ENCODE measurements around the gene USB1. TPM values are rescaled to one million over a fixed set of nuclear protein-coding genes. Genes with fewer than 3 reads are reported as not detected.

The USB1 gene
- total and polyA plus RNA-seq, 7 experiments from 2014 or later, result 26.8 to 50.8 (median 28.9) TPM

DNA sequence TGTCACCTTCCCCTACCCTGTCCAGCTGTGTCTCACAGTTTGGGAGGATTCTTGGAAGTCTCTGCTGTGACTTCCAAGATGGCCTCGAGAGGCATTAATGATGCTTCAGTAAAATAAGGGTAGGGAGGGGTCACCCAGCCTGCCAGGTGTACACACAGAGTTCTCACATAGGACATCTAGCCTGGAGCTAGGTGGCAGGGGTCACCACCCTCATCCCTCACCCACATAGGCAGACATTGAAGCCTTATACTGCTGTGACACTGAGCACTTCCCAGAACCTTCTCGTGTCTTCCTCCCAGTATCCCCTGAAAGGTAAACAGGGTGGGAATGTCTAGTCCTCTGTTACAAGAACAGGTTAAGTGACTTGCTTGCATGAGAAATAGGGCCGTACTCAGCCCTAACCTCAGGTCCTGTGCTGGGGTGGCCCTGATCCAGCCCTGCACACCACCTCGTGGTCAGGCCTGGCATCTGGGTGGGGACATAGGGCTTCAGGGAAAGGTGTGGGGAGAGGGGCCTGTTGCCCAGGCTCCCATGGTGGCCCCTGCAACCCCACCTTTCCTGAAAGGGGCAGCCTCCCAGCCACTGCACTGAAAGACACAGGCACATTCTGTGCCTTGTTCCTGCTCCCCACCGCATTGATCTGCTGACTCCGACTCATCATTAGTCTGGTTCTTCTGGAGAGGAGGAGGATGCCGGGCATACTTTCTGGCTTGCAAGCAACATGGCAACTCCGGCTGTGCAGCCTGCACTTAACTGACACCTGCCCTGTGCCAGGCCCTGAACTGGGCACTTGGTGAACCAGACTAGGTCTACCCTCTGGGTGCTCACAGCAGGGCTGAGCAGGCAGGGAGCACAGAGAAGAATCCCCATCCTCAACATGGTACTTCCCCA, 20.7 kb downstream of the USB1 start:
- ChIA-PET POLR2A (no interaction called here), CTCF (interaction anchor here (0.5 kb wide), 1 partner anchor 35 kb away, joined by 9 read pairs; no protein-coding TSS in a partner anchor)
- no peak overlapping the region for H3K4me3 ChIP-seq (ENCODE audit: low read length)
- peaks cover 9 to 15% of the 10 kb centered on the region in 2 donors for H3K4me1 ChIP-seq (ENCODE audit: control insufficient read depth in 2 of 2, insufficient read depth in 2 of 2, low read length in 2 of 2)
- Mint-ChIP-seq H3K4me3 (no peak overlapping the region), H3K36me3 (peaks cover 0 to 5% (median 0%) of the 10 kb centered on the region in 5 donors), H3K4me1 (peaks cover 11 to 24% (median 18%) of the 10 kb centered on the region in 7 donors), H3K9me3 (no peaks in the 10 kb centered on the region), H3K27ac (peak overlapping the region in 3 of 9 donors; percentile 22 to 73 (median 66)), H3K27me3 (peaks cover 0 to 22% (median 0%) of the 10 kb centered on the region in 5 donors)
- ATAC-seq (no peak), DNase-seq (no peak)
- H3K36me3 ChIP-seq (ENCODE audit: control insufficient read depth in 2 of 3, insufficient read depth in 3 of 3, low read length in 3 of 3), result peaks cover 0 to 19% (median 0%) of the 10 kb centered on the region in 3 experiments
- no peaks in the 10 kb centered on the region for H3K27me3 ChIP-seq (ENCODE audit: control insufficient read depth in 2 of 2, insufficient read depth in 2 of 2, low read length in 2 of 2)
- no peaks in the 10 kb centered on the region for H3K9me3 ChIP-seq (ENCODE audit: control insufficient read depth in 2 of 3, low read length in 3 of 3)
- intact Hi-C loops (cut with micrococcal nuclease), result loop anchor here (5.0 to 10.0 kb wide), 2 partner anchors 230 to 613 kb away; no protein-coding TSS in a partner anchor
- H3K27ac ChIP-seq (ENCODE audit: low read depth, low read length), result no peak overlapping the region

GRCh38 chr16:58022601-58023371, 21.6 kb downstream of the USB1 start:
- H3K36me3 ChIP-seq (ENCODE audit: control insufficient read depth in 2 of 3, insufficient read depth in 3 of 3, low read length in 3 of 3), result peaks cover 0 to 10% (median 0%) of the 10 kb centered on the region in 3 experiments
- H3K4me1 ChIP-seq (ENCODE audit: control insufficient read depth in 2 of 2, insufficient read depth in 2 of 2, low read length in 2 of 2), result peaks cover 9 to 15% of the 10 kb centered on the region in 2 donors
- H3K27me3 ChIP-seq (ENCODE audit: control insufficient read depth in 2 of 2, insufficient read depth in 2 of 2, low read length in 2 of 2), result no peaks in the 10 kb centered on the region
- DNase-seq (no peak), ATAC-seq (no peak)
- Mint-ChIP-seq H3K36me3 (peaks cover 0 to 5% (median 0%) of the 10 kb centered on the region in 5 donors), H3K27ac (peak overlapping the region in 1 of 9 donors; percentile 73), H3K4me3 (peak overlapping the region in 2 of 10 donors; percentile 9 to 51), H3K27me3 (peaks cover 0 to 22% (median 0%) of the 10 kb centered on the region in 5 donors), H3K4me1 (peaks cover 11 to 24% (median 18%) of the 10 kb centered on the region in 7 donors), H3K9me3 (no peaks in the 10 kb centered on the region)
- no peak overlapping the region for H3K27ac ChIP-seq (ENCODE audit: low read depth, low read length)
- H3K4me3 ChIP-seq (ENCODE audit: low read length), result no peak overlapping the region
- ChIA-PET POLR2A (no interaction called here), CTCF (interaction anchor here (1.1 to 1.4 kb wide), 3 partner anchors 12 to 87 kb away, joined by 4 to 5 read pairs (median 4); no protein-coding TSS in a partner anchor)
- no peaks in the 10 kb centered on the region for H3K9me3 ChIP-seq (ENCODE audit: control insufficient read depth in 2 of 3, low read length in 3 of 3)
- intact Hi-C loops (cut with micrococcal nuclease), result loop anchor here (5.0 to 10.0 kb wide), 2 partner anchors 230 to 612 kb away; no protein-coding TSS in a partner anchor

DNA sequence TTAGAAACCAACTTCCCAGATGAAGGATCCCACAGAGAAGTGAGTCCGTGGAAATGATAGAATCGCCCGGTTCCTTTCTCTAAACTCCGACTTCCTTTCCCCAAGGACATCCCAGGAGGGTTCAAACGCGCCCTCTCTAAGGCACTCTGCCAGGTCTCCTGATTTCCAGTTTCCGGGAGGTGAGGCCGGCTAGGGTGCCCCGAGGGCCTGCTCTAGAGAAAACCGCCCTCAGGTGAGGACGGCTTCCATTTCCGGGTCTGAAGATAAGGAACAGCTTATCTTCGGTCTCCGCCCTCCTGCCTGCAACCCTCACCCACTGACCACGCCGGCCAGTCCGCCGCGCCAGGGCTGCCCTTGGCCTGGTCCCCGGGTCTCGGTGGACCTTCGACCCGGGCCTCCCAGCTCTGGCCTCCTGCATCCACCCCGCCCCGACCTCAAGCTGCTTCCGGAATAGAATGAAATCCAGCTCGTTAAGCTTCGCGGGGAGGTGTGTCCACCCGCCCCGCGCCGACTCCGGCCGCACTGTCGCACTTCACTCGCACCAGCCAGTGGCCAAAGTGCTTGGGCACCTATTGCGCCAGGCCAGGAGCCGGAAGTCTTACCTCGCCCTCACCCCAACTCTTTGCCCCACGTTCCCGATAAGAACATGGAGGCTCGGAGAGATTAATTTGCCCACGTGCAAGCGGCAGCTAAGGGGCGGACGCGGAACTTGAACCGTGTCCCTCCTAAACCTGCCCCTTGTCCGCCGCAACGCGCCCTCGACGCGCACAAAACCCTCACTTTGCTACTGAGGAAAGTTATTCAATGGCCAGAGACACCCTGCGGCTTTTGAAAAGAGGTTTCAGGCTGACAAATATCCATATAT, 23.5 kb downstream of the USB1 start:
- H3K9me3 Mint-ChIP-seq, result peaks cover 0 to 1% (median 0%) of the 10 kb centered on the region in 11 donors
- ATAC-seq (no peak), DNase-seq (peak in 4 of 9 donors; percentile 22 to 29 (median 26))
- no peaks in the 10 kb centered on the region for H3K27me3 ChIP-seq (ENCODE audit: control insufficient read depth in 2 of 2, insufficient read depth in 2 of 2, low read length in 2 of 2)
- peaks cover 9 to 15% of the 10 kb centered on the region in 2 donors for H3K4me1 ChIP-seq (ENCODE audit: control insufficient read depth in 2 of 2, insufficient read depth in 2 of 2, low read length in 2 of 2)
- intact Hi-C loops (cut with micrococcal nuclease), result loop anchor here (1.0 to 10.0 kb wide), 7 partner anchors 23 to 610 kb away; partner anchors contain the start of genes CFAP20 (in 2 of the 2), USB1 (in 2 of the 2) and CNOT1 (in 1 of the 2)
- peak overlapping the region; percentile 73 to 90 (median 84) for H3K27ac Mint-ChIP-seq
- no peak overlapping the region for H3K27ac ChIP-seq (ENCODE audit: low read depth, low read length)
- peaks cover 0 to 39% (median under 1%) of the 10 kb centered on the region in 5 donors for H3K27me3 Mint-ChIP-seq
- H3K36me3 ChIP-seq (ENCODE audit: control insufficient read depth in 2 of 3, insufficient read depth in 3 of 3, low read length in 3 of 3), result no peaks in the 10 kb centered on the region
- no peaks in the 10 kb centered on the region for H3K9me3 ChIP-seq (ENCODE audit: control insufficient read depth in 2 of 3, low read length in 3 of 3)
- POLR2A ChIA-PET, result interaction anchor here (1.2 kb wide), 1 partner anchor 24 kb away, joined by 3 read pairs; the partner anchor contains the start of gene USB1
- peak overlapping the region; percentile 78 for H3K4me3 ChIP-seq (ENCODE audit: low read length)
- peaks cover 11 to 24% (median 18%) of the 10 kb centered on the region in 7 donors for H3K4me1 Mint-ChIP-seq
- H3K4me3 Mint-ChIP-seq, result peak overlapping the region; percentile 90 to 95 (median 93)
- CTCF ChIA-PET, result interaction anchor here (0.6 to 1.3 kb wide), 6 partner anchors 9 to 288 kb away, joined by 3 to 5 read pairs (median 4); partner anchors contain the start of gene CFAP20
- H3K36me3 Mint-ChIP-seq, result peaks cover 0 to 5% (median 0%) of the 10 kb centered on the region in 5 donors

- no peak within 1 kb of the TSS for H3K27ac ChIP-seq (ENCODE audit: low read depth, low read length)
- intact Hi-C loops (cut with micrococcal nuclease), result loop anchor here (1.0 to 10.0 kb wide), 5 partner anchors 24 to 609 kb away; partner anchors contain the start of genes CFAP20 (in 2 of the 2) and USB1 (in 2 of the 2)
- H3K9me3 Mint-ChIP-seq, result peaks cover 0 to 1% (median 0%) of the 10 kb centered on the region in 11 donors
- H3K4me3 Mint-ChIP-seq, result peak within 1 kb of the TSS; percentile 90 to 95 (median 93)
- H3K27me3 ChIP-seq (ENCODE audit: control insufficient read depth in 2 of 2, insufficient read depth in 2 of 2, low read length in 2 of 2), result no peaks in the 10 kb centered on the region
- H3K36me3 Mint-ChIP-seq, result peaks cover 0 to 3% (median 0%) of the 10 kb centered on the region in 5 donors
- H3K27me3 Mint-ChIP-seq, result peaks cover 0 to 39% (median 3%) of the 10 kb centered on the region in 5 donors
- POLR2A ChIA-PET, result interaction anchor here (1.2 kb wide), 1 partner anchor 24 kb away, joined by 3 read pairs; the partner anchor contains the start of gene USB1
- H3K36me3 ChIP-seq (ENCODE audit: control insufficient read depth in 2 of 3, insufficient read depth in 3 of 3, low read length in 3 of 3), result no peaks in the 10 kb centered on the region
- ATAC-seq (peak; percentile 76), DNase-seq (peak; percentile 27 to 74 (median 43))
- CTCF ChIA-PET, result interaction anchor here (0.6 to 1.0 kb wide), 5 partner anchors 96 to 289 kb away, joined by 3 to 4 read pairs (median 3); partner anchors contain the start of gene CFAP20
- H3K27ac Mint-ChIP-seq, result peak within 1 kb of the TSS; percentile 73 to 90 (median 84)
- H3K9me3 ChIP-seq (ENCODE audit: control insufficient read depth in 2 of 3, low read length in 3 of 3), result no peaks in the 10 kb centered on the region
- peaks cover 8 to 9% of the 10 kb centered on the region in 2 donors for H3K4me1 ChIP-seq (ENCODE audit: control insufficient read depth in 2 of 2, insufficient read depth in 2 of 2, low read length in 2 of 2)
- H3K4me3 ChIP-seq (ENCODE audit: low read length), result peak within 1 kb of the TSS; percentile 78
- H3K4me1 Mint-ChIP-seq, result peaks cover 6 to 18% (median 12%) of the 10 kb centered on the region in 7 donors
These were observed 24.3 kb downstream of the USB1 start, which contains the start of gene MMP15 for GRCh38 chr16:58025351-58026138. MMP15 (plus strand) TSS chr16:58025754; CDS start chr16:58026351, 597 bp downstream.

GRCh38 chr16:58026139-58026704, 25.0 kb downstream of the USB1 start:
- Histone ChIP-seq H3K27me3 (ENCODE audit: control insufficient read depth in 2 of 2, insufficient read depth in 2 of 2, low read length in 2 of 2) (no peaks in the 10 kb centered on the region), H3K36me3 (ENCODE audit: control insufficient read depth in 2 of 3, insufficient read depth in 3 of 3, low read length in 3 of 3) (no peaks in the 10 kb centered on the region), H3K4me1 (ENCODE audit: control insufficient read depth in 2 of 2, insufficient read depth in 2 of 2, low read length in 2 of 2) (peaks cover 4 to 9% of the 10 kb centered on the region in 2 donors), H3K4me3 (ENCODE audit: low read length) (peak overlapping the region; percentile 78), H3K9me3 (ENCODE audit: control insufficient read depth in 2 of 3, low read length in 3 of 3) (no peaks in the 10 kb centered on the region), H3K27ac (ENCODE audit: low read depth, low read length) (no peak overlapping the region)
- no peaks in the 10 kb centered on the region for H3K36me3 Mint-ChIP-seq
- intact Hi-C loops (cut with micrococcal nuclease), result loop anchor here in 1 of 2 donors (10.0 kb wide), 1 partner anchor 609 kb away; no protein-coding TSS in a partner anchor
- H3K4me3 Mint-ChIP-seq, result peak overlapping the region; percentile 18 to 93 (median 59)
- no peak for ATAC-seq
- H3K27ac Mint-ChIP-seq, result no peak overlapping the region
- H3K9me3 Mint-ChIP-seq, result peaks cover 0 to 1% (median 0%) of the 10 kb centered on the region in 11 donors
- POLR2A ChIA-PET, result no interaction called here
- DNase-seq, result peak in 1 of 9 donors; percentile 11
- H3K4me1 Mint-ChIP-seq, result peaks cover 0 to 14% (median 9%) of the 10 kb centered on the region in 7 donors
- CTCF ChIA-PET, result interaction anchor here (0.7 to 1.0 kb wide), 2 partner anchors 100 to 102 kb away, joined by 3 read pairs; no protein-coding TSS in a partner anchor
- H3K27me3 Mint-ChIP-seq, result peaks cover 0 to 39% (median 3%) of the 10 kb centered on the region in 5 donors

Measured in naive thymus-derived CD4-positive, alpha-beta T cell (primary cell).